ENCODE results near the gene LAD1.
A peak's percentile ranks its signal among the peaks of the same experiment; 100 is the strongest.

LAD1 gene

DNA sequence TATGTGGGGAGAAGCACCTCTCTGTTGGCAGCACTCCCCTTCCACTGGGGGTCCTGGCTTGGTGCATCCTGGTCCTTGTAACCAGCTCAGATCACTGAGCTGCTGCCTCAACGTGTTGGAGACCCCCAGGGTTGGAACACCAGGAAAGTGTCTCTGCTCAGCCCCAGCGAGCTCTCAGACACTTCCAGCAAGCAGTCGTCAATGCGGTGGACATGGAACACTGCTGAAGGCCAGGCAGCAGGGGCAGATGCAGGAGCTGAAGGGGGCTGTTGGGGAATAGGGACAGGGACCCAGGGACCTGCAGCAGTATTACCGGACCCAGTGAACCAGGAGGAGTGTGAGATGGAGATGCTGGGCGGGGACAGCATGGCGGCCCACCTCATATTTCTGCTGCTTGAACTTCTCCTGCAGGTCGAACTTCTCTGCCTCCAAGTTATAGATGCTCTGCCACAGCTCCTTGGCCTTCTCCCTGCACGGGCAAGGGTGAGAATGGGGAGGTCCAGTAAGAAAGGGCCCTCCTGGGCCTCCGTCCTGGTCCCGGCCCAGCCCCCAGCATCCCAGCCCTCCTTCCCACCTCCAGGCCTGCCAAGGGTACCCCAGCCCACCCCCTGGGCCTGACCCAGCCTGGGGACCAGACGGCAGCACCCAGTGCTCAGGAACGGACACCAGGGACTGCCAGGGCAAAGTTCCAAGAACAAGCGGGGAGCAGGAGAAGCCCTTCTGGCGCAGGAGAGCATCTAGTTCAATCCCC, 38.0 kb downstream of the LAD1 start:
- no peak for DNase-seq

DNA sequence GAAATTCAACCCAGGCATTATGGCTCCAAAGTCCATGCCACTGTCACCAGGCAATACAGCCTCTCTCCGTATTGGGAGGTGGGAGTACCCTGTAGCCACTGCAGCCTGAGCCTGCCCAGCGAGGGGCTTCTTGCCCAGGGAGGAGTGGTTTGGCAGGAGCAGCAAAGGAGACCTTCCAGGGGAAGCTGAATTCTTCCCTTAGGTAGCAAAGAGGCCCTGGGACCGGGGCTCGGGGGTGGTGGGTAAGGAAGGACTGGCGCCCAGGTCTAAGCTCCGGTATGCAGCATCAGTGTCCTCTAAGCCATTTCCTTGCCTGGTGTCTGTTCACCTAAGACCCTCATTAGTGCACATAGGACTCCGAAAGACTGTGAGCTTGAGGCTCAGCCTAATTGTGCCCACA, 38.6 kb downstream of the LAD1 start:
- DNase-seq: no peak

DNA sequence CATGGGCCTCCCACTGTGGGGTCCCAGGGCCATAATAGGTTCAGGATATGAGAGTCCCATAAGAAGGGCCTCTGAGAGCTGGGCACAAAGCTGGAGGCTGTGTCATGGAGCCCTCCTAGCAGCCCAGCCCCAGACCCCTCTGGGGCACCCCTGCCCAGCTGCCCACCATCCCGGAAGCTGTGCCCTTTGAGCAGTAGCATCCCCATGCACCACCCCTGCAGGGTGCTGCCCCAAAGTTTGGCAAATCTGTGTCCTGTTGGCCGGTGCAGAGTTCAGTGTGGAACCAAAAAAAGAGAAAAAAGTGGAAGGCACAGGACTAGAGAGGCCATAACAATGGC, 39.3 kb downstream of the LAD1 start:
- DNase-seq: no peak

DNA sequence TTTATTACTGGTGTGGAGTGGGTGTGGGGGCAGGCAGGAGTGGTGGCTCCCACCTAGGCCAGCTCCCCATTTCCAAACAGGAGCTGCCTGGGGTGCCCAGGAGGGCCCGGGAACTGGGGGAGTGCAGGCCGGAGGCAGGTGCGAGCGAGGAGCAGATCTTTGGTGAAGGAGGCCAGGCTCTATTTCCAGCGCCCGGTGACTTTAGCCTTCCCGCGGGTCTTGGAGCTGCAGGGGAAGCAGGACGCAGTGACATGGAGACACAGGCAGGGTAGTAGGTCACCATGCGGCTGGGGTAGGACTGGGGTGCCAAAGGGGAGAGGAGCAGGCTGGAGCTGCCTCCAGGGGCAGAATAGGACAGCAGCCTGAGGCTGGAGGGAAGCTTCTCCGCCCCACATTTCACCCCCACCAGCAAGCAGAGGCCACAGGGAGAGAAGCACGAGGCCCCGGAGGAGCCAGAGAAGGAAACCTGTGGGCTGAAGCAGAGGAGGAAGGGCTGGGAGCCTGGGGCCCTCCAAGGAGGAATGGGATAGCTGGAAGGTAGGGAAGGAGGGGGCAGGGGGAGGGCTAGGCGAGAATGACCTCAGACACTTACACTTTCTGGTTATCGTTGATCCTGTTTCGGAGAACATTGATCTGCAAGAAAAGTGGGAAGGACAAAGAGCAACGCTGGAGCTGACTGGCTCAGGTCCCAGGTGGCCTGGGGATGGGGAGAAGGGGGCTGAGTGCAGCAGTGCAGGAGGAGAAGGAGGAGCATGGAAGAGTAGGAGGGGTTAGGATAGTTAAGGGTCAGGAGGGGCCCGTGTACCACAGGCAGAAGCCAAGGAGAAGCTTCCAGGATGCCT, 39.9 kb downstream of the LAD1 start:
- no peak for DNase-seq

DNA sequence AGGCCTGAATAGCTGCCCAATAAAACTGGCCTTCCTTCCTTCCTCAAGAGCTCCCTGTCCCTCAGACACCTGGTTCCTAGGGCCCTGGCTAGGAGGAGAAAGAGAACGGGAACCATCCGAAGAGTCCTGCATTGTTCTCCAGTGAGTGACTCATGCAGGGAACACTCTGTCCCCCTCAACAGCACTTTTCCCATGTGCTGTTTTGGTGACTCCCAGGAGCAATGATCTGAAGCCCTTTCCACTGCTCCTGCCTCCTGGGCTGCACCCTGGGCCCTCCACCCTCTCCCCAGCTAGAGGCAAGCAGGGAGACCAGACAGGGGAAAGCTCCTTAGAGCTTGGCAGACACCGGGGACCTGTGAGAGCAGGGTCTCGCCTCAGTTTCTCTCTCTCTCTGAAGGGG, 40.5 kb downstream of the LAD1 start:
- no peak for DNase-seq

DNA sequence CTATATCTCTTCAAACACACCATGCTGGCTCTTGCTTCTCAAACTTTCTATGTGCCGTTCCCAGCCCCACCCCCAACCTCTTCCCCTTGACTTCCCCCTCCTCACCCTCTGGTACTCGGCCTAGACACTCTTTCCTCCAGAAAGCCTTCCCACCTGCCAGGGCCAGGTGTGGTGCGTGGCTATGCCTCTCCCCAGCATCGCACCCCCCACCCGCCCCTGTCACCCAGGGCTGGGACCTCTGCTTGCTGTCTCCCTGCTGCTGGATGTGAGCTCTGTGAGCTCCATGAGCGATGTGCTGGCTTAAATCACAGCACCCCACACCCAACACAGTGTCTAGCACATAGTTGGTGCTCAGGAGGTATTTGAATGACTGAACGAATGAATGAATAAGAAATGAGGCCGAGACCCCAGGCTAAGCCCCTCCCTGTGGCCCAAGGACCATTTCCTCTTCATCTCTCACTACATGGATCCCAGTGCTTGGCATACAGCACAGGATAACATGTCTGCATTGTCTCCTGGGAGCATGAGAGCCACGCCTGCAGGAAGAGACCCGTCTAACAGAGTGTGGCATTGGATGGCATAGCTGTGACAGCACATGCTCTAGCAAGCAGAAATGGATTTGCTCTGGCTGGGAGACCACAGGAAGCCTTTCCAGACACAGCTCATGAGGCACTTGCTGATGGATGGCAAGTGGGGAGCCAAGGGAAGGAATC, 41.3 kb downstream of the LAD1 start:
- DNase-seq: no peak

DNA sequence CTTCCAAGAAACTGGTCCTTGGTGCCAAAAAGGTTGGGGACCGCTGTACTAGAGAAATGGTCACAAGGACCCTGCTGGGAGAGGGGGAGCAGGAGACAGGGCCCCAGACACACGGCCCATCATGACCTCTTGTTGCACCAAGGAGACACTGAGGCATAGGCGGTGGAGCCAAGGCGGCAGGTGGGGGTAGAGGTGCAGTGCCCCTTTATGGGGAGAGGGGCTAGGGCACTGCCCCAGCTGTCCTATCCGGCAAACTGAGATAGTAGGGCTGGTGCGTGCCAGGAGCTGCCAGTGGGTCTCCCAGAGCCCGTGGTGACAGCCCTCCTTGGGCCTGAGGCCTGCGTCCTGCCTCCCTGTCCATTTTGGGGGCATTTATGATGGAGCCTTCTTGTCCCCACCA, 41.9 kb downstream of the LAD1 start:
- DNase-seq: no peak

DNA sequence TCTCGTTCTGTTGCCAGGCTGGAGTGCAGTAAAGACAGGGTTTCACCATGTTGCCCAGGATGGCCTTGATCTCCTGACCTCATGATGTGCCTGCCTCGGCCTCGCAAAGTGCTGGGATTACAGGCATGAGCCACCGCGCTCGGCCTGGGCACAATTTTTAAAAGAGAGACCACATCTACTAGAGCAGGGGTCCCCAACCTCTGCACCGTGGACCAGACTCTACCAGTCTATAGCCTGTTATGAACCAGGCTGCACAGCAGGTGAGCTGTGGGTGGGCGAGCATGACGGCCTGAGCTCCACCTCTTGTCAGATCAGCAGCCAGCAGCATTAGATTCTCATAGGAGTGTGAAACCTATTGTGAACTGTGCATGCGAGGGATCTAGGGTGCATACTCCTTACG, 42.4 kb downstream of the LAD1 start:
- DNase-seq: no peak

DNA sequence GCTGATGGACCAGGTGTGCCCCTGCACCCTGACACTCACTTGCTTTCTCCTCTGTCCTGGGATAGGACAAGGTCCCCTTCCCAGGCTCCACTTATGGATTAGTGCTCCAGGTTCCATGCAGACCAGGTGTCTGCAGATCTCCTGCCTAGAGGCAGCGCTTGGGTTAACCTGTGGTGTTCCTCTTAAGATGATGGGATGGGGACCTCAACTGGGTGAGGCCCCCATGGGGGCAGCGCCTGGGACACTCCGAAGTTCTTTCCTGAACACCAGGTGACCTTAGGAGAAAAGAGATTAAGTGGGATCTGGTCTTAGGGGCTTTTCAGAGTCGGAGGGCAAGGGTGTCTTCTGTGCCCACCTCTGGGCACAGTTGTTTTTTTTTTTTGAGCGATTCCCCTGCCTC, 42.9 kb downstream of the LAD1 start:
- DNase-seq: no peak

DNA sequence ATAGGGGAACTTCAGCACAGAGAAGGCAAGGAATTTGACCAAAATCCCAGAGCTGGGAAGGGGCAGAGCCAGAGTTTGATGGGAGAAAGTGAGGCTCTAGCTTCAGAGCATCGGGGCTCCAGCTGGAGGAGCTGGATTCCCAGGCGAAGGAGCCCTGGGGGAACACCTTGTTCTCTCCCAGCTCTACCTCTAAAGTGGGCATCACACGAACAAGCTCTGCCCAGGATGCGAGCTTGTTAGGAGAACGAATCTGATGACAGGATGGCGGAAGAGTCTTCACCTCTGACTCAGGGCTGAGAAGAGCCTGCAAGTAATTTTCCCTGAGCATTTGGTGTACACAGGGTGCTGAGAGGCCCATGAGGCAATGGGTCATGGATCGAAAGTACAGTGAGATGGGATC, 43.7 kb downstream of the LAD1 start:
- DNase-seq: no peak

DNA sequence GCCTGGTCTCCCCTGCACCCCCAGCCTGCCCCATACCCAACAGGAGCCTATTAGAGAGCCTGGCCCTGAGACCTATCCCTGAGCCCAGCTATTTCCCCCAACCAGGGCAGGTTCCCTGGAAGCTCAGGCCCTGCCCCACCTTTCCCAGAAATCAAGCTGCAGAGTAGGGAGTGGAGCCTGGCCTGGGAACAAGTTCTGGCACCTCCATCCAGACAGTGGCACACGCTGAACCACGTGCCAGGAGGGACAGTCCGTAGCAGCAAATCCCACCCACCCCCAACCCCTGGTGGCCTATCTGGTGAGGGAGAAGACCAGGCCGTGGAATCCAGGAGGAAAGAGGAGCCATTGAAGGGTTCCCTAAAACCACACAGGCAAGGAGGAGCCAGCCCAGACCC, 44.2 kb downstream of the LAD1 start:
- DNase-seq: no peak

DNA sequence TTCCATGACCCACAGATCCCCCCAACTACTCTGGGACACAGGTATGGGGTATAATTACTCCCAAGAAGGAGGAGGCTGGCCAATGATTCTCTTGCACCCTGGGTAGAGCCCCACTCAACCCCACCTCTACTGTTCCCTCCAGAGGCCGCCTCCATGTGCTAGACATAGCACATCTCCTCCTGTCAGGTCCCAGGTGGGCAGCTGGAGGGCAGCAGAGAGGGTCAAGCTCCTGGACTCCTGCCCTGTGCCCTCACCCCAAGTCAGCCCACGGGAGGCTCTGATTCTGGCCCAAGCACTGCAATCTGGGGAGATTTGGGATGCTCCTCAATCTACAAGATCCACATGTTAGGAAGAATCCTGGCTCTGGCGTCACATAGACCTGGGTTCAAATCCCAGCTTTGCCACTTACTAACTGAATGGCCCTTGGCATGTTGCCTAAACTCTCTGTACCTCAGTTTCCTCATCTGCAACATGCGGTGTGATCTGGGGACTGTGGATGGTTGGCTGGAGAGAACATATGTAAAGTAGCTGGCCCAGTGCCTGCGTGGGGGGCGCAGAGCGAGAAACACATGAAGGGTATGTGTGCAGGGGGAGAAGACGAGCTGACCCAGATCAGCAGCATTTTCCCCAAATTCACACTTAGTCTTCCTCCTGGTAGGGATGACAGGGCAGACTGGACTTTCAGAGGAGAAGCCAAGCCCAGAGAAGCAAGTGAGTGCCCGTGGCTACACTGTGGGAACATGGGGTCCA, 44.8 kb downstream of the LAD1 start:
- DNase-seq: no peak

DNA sequence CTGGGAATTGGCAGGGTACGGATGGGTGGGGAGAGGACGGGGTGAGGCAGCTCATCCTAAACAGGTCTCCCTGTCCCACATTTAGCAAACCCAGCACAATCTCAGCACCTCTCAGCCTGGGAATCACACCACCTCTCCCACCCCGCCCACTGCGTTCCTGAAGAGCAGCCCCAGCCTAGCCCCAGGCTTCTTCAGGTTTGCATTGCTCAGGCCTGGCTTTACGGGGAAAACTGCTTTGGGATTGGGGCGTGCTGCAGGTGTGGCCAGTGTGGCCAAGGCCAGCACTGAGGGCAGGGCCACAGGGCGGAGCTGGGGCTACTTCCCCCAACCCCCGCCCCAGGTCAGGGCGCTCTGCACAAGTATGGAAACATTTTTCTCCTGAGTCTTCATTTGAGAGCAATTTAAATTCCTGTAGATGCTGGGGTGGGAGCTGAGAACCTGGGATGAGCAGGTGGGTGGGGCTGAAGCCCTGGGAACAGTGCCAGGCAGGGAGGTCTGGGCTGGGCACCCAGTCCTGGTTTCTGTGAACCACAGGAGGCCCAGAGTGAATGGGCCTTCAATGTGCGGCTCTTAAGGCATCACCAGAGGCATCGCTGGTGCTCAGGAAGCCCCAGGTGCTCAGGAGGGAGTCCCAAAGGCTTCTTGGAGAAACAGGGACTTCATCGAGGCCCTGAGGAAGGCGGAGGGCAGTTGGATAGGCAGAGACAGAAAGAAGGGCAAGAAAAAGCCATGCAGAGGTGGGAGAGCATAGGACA, 45.8 kb downstream of the LAD1 start:
- DNase-seq: no peak

DNA sequence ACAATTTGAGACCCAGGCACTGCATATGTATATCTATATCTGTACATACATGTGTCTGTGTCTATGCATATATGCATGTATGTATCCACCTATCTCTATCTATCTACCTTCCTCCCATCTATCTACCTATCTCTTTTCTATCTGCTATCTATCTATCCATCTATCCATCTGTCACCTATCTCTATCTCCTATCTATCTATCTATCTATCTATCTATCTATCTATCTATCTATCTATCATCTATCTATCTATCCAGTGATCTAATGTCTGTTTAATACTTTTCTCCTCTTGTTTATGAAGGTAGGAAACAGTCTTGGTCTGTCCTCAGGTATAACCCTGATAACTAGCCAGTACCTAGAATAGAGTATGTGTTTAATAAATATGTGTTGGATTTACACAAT, 47.5 kb downstream of the LAD1 start:
- no peak for DNase-seq

DNA sequence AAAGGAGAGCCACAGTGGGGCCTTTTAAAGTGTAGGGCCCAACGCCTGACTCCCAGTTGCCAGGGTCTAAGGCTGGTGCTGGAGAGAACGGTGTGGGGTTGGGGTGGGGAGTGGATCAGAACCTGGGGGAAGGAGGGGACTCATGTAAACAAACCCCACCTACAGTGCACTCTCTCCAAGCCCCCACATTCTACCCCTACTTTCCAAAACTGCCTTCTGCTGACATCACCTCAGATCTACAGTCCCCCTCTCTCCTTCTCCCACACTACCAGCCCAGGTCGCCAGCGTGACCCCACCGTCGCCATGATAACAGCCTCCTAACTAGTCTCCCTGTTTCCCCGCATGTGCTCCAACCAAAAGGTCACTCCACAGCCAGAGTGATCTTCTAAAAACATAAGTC, 48.2 kb downstream of the LAD1 start:
- DNase-seq: no peak

DNA sequence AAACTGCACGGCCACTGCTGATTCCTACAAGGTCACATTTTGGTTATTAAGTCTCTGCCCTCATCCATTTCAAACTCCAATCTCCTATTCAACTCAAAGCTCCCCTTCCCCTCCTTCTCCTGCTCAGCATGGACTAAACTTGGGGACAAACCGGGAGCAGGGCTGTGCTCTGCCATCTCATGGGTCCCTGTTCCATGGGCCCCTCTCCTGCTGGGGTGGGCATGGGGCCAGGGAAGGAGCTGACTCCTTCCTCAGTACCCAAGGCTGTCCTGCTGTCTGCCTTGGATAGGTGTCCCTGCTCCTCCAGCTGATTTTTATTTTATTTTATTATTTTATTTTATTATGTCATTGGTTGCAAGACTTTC, 48.8 kb downstream of the LAD1 start:
- DNase-seq: no peak

DNA sequence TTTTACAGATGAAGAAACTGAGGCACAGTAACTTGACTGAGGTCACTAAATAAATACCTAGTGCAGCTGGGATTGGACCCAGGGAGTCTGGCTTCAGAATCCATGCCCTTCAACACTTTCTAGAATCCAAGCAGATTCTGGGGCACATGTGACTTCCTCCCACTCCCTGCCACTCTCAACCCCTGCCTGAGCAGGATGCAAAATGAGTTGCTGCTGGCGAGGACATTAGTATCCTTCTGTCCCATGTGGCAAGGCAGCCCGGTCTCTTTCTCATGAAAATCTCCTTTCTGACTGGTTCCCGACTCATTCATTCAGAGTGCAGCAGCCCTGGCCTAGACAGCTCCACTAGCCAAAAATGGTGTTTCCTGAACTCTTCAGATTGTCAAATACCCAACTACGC, 50.0 kb downstream of the LAD1 start:
- DNase-seq: no peak

DNA sequence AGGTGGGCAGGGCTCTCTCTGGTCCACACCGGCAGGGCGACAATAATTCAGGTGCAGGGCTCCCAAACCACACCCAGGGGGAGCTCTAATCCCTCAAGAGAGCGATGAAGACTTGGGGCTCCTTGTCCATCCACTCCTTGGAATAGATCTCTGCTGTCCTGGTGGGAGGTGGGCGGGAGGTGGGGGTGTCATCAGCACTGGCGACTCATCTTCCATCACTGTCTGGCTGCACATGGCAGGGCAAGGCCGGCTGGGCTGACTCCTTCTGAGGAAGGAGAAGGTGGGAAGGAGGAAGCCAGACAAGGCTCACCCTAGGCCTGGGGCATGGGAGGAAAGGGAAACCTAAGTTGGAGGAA, 50.9 kb downstream of the LAD1 start:
- DNase-seq: peak; percentile 31 to 45

DNA sequence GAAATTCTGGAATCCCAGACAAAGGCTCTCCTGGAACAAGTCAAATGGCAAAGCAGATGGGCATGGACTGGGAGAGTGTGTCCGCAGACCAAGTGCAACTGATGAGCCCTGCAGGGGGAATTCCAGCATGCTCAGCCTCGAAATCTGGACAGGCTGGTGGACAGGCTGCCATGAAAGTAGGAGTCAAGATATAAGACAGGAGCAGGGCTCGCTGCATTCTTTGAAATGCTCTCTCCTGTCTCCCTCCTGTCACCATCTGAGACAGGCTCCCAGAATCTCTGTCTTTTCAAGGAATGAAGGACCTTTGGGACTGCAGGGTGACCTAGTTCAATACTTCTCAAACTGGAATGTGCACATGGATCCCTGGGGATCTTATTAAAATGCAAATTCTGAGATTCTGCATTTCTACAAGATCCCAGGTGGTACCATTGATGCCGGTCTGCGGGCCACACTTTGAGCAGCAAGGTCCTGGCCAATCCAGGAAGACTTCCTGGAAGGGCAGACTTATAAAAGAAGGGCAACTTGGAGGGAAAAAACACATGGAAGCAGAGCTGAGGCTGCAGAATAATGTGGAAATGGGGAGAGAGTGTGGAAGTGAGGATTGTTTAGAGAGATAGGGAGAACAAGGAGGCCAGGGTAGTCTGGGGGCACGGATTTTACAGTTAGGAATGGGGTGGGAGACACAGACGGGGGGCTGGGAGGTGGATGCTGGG, 51.5 kb downstream of the LAD1 start:
- DNase-seq: no peak

DNA sequence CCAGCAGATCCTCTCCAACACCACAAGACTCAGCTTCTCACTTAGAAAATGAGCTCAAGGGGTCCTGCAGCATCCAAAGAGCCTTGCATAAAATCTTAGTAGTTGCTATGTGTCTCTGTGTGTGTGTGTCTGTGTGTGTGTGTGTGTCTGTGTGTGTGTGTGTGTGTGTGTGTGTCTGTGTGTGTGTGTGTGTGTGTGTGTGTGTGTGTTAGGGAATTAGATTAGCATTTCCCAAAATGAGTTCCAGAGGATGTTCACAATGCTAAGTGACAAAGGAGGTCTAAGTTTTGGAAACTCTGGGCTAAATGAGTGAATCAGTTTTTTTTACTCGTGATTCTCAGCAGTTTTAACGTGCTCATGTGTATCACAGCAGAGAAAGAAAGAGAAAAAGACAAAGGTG, 52.1 kb downstream of the LAD1 start:
- DNase-seq: no peak

DNA sequence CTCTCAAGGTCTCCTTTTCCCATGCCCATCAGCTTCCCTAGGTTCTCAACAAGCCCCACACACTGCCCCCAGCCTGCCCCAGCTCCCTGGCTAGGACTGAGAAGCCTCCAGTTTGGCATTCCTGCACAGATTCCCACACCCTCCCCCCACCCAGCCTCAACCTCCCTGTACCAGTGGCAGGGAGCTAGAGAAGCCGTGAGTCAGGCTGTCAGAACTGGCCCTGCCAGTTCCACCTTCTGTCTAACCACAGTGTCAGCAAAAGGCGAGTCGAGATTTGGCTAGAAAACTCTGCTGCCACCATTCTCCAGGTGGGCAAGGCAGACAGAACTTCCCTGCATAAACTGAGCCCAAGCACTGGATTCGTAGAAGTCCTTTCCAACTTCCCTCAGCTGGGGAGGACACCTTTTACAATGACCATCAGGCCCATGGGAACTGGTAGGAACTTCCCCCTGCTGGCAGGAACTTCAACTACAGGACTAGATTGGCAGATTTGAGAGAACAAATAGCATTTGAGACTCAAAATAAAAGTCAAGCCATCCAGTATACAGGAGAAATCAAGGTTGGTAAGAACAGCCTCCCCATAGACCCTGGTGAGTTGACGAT, 52.7 kb downstream of the LAD1 start:
- DNase-seq: peak; percentile 13 to 18

DNA sequence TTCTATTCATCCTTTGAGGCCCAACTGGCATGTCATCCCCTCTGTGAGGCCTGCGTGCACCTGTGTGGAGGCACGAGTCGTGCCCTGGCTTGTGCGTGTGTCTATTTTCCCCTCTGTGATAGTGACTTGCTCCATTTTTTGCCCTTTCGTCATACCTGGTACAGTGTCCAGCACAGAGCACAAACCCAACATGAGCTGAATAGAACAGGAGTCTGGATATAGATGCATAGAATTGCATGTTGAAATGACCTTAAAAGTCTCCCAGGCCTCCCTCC, 54.1 kb downstream of the LAD1 start:
- DNase-seq: no peak

Measured in AML-193 (cell line).